Keratinocyte (primary cell): ENCODE results near the gene CCL19. TPM values are rescaled to one million over a fixed set of nuclear protein-coding genes. Genes with fewer than 3 reads are reported as not detected.
A peak's percentile ranks its signal among the peaks of the same experiment; 100 is the strongest.

ENCODE experiments used
- DNase-seq: peaks from one replicate; pipeline ENCODE4 v3.0.0-alpha.2; 2011; ENCODE audit warnings: low read depth, missing footprints, low spot score
- FAIRE-seq: peaks from 2 replicates; lab custom pipeline; 2011; peaks lifted over from hg19 to GRCh38; lab: Jason Lieb, UNC
- H2AFZ ChIP-seq: 2 replicates; pipeline ENCODE4 v1.6.0; 2012; ENCODE audit warnings: low read length, control low read depth, inconsistent platforms; ENCODE audit not compliant: control insufficient read depth
- H3K27ac ChIP-seq: 2 replicates; pipeline ENCODE4 v1.5.1; 2011; ENCODE audit warnings: low read length; ENCODE audit not compliant: control insufficient read depth, insufficient read depth
- H3K27me3 ChIP-seq: 3 replicates; pipeline ENCODE4 v1.6.0; 2011; ENCODE audit warnings: low read length; ENCODE audit not compliant: control insufficient read depth, insufficient read depth; ENCODE audit errors: extremely low read depth
- H3K36me3 ChIP-seq, 2 experiments: 2 replicates in 1 of 2; 3 replicates in 1 of 2; pipeline ENCODE4 v1.5.1; 2011; ENCODE audit warnings: low read length in 2 of 2, mild to moderate bottlenecking in 1 of 2; ENCODE audit not compliant: control insufficient read depth in 2 of 2, insufficient read depth in 2 of 2; ENCODE audit errors: extremely low read depth in 1 of 2
- H3K4me1 ChIP-seq: 3 replicates; pipeline ENCODE4 v1.5.1; 2011; ENCODE audit warnings: low read length; ENCODE audit not compliant: control insufficient read depth, insufficient read depth; ENCODE audit errors: extremely low read depth
- H3K4me2 ChIP-seq: 3 replicates; pipeline ENCODE4 v1.6.0; 2011; ENCODE audit warnings: low read depth, low read length; ENCODE audit not compliant: control insufficient read depth, insufficient read depth; ENCODE audit errors: extremely low read depth
- H3K4me3 ChIP-seq, 3 experiments: fragments of 200-600 bp in 1 of 3; sonication (generic) in 1 of 3; 2 replicates in 2 of 3; 3 replicates in 1 of 3; pipeline ENCODE4 v1.5.1; 2011 to 2016; ENCODE audit warnings: low read length in 3 of 3, mild to moderate bottlenecking in 3 of 3, control low read depth in 2 of 3, inconsistent platforms in 1 of 3, low read depth in 1 of 3, mixed read lengths in 1 of 3, mixed run types in 1 of 3, moderate library complexity in 1 of 3; ENCODE audit not compliant: control insufficient read depth in 2 of 3, insufficient read depth in 2 of 3; ENCODE audit errors: extremely low read depth in 1 of 3
- H3K79me2 ChIP-seq: 2 replicates; pipeline ENCODE4 v1.6.0; 2012; ENCODE audit warnings: low read length; ENCODE audit not compliant: control insufficient read depth, insufficient read depth
- H3K9ac ChIP-seq: 3 replicates; pipeline ENCODE4 v1.6.0; 2011; ENCODE audit warnings: low read length; ENCODE audit not compliant: control insufficient read depth, insufficient read depth; ENCODE audit errors: extremely low read depth
- H3K9me1 ChIP-seq: 3 replicates; pipeline ENCODE4 v1.6.0; 2011; ENCODE audit warnings: low read length; ENCODE audit not compliant: control insufficient read depth, insufficient read depth; ENCODE audit errors: extremely low read depth
- H3K9me3 ChIP-seq: 2 replicates; pipeline ENCODE4 v1.5.1; 2012; ENCODE audit warnings: low read depth, low read length; ENCODE audit not compliant: control insufficient read depth
- H4K20me1 ChIP-seq: 3 replicates; pipeline ENCODE4 v1.6.0; 2011; ENCODE audit warnings: low read length; ENCODE audit not compliant: control insufficient read depth, insufficient read depth; ENCODE audit errors: extremely low read depth
- EZH2 ChIP-seq: IDR thresholded peaks from one replicate; pipeline ENCODE4 v1.6.1; 2012; ENCODE audit warnings: inconsistent platforms, mild to moderate bottlenecking, low read length, moderate library complexity
- dilution Hi-C: fragments of 300-500 bp; cut with MboI; formaldehyde crosslinking; loops from one replicate; pipeline ENCODE4 v1.7.0; 2020; ENCODE audit warnings: low sequenced_read_pairs; ENCODE audit not compliant: extremely low pct_ligation_motif_present
- polyA plus RNA-seq, 5 experiments: library from polyadenylated mRNA; depleted of rRNA in 3 of 5; stranded (reverse) in 3 of 5; stranded (forward) in 1 of 5; unstranded in 1 of 5; fragments of >200 nt; gene quantifications; 1 replicate in 1 of 5; 2 replicates in 3 of 5; 3 replicates in 1 of 5; pipeline versions ENCODE4 v1.2.1 to v1.2.3, GENCODE V29; 2011 to 2012; ENCODE audit warnings: missing spikeins in 2 of 5, low read depth in 1 of 5, low replicate concordance in 1 of 5
- TF ChIP-seq, protein P1 (sequence below), 3 experiments: IDR thresholded peaks in 1 of 3; conservative IDR thresholded peaks in 1 of 3; optimal IDR thresholded peaks in 1 of 3; 2 replicates in 2 of 3; 3 replicates in 1 of 3; pipeline versions ENCODE3 to v1.5.1; 2011; ENCODE audit warnings: low read length in 3 of 3, mild to moderate bottlenecking in 3 of 3, moderate library complexity in 2 of 3, control low read depth in 1 of 3, inconsistent platforms in 1 of 3; ENCODE audit not compliant: insufficient read depth in 2 of 3; ENCODE audit errors: extremely low read depth in 1 of 3

CCL19 gene
- polyA plus RNA-seq, 1 donor (not counting 4 experiments of a cell fraction or from before 2014, with no cell fraction given), result not detected

DNA sequence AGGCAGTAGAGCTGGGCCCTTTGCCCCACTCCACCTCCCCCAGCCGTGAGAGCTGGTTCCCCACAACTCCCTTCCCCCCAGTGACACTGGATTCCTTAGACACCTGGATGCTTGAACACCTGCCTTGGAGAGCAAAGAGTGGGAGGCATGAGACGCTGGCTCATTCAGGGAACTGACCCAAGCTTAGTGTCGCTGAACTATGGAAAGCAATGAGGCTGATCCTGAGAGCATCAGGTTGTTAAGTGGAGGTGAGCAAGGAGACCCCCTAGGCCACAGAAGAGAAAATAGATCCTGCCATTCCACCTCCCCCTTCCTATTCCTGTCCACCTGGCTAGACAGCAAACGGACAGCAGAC is 2.0 kb downstream of the CCL19 start:
- Histone ChIP-seq H2AFZ (no peak overlapping the region), H3K79me2 (no peaks in the 10 kb centered on the region), H3K9me1 (no peaks in the 10 kb centered on the region), H4K20me1 (no peaks in the 10 kb centered on the region), H3K27ac (no peak overlapping the region), H3K4me1 (no peaks in the 10 kb centered on the region), H3K9me3 (no peaks in the 10 kb centered on the region), H3K36me3 (peaks cover 0 to 3% of the 10 kb centered on the region in 2 experiments), H3K4me3 (no peak overlapping the region), H3K9ac (no peak overlapping the region), H3K4me2 (no peak overlapping the region), H3K27me3 (no peaks in the 10 kb centered on the region)
- DNase-seq (no peak), FAIRE-seq (peak; percentile 13)
- dilution Hi-C loops, result no loop called here
- no peak for TF ChIP-seq EZH2
- TF ChIP-seq, protein P1, sequence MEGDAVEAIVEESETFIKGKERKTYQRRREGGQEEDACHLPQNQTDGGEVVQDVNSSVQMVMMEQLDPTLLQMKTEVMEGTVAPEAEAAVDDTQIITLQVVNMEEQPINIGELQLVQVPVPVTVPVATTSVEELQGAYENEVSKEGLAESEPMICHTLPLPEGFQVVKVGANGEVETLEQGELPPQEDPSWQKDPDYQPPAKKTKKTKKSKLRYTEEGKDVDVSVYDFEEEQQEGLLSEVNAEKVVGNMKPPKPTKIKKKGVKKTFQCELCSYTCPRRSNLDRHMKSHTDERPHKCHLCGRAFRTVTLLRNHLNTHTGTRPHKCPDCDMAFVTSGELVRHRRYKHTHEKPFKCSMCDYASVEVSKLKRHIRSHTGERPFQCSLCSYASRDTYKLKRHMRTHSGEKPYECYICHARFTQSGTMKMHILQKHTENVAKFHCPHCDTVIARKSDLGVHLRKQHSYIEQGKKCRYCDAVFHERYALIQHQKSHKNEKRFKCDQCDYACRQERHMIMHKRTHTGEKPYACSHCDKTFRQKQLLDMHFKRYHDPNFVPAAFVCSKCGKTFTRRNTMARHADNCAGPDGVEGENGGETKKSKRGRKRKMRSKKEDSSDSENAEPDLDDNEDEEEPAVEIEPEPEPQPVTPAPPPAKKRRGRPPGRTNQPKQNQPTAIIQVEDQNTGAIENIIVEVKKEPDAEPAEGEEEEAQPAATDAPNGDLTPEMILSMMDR (optimal IDR thresholded peaks at IDR 0.05 in 1 of 3, IDR thresholded peaks at IDR 0.05 in 1 of 3, conservative IDR thresholded peaks at IDR 0.05 in 1 of 3; ENCODE audit: extremely low read depth in 1 of 3, insufficient read depth in 2 of 3, low read length in 3 of 3), result no peak

DNA sequence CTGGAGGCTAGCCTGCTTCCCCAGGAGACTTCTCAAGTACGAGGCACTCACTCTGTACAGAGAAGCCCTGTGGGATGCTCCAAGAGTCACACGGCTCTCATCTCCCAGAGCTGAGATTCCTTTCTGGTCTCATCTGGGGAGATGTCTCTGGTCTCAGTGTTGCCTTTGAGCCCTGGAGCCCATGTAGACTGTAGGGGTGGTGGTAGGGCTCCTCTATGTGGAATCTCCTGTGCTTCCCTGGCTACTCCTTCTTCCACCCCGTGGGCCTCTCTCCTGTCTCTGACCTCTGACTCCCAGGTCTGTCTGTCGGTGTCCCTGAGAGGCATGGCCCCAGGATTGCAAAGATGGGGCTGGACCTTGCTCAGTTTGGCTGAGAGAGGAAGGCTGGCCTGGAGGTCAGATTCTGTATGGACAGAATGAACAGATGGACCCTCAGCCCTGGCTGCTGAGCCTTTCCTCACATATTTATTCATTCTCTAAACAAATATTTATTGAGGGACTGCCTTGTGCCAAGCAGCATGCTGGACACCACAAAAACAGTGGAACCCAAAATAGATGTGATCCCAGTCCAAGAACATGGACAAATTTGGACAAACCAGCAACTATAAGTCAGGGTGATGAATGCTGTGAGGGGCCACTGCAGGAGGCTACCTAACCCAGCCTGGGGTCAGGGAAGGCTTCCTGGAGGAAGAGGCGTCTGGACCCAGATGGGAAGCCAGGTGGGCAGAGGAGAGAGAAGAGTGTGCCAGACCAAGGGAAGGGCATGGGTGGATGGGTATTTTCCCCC is 2.6 kb downstream of the CCL19 start:
- Histone ChIP-seq H3K27me3 (no peaks in the 10 kb centered on the region), H3K4me3 (no peak overlapping the region), H4K20me1 (no peaks in the 10 kb centered on the region), H3K27ac (no peak overlapping the region), H3K9me1 (no peaks in the 10 kb centered on the region), H3K4me2 (no peak overlapping the region), H3K36me3 (peaks cover 0 to 3% of the 10 kb centered on the region in 2 experiments), H3K9me3 (no peaks in the 10 kb centered on the region), H3K9ac (no peak overlapping the region), H2AFZ (no peak overlapping the region), H3K79me2 (no peaks in the 10 kb centered on the region), H3K4me1 (no peaks in the 10 kb centered on the region)
- DNase-seq (no peak), FAIRE-seq (no peak)
- dilution Hi-C loops, result no loop called here
- TF ChIP-seq EZH2, result no peak
- TF ChIP-seq, protein P1 (optimal IDR thresholded peaks at IDR 0.05 in 1 of 3, IDR thresholded peaks at IDR 0.05 in 1 of 3, conservative IDR thresholded peaks at IDR 0.05 in 1 of 3; ENCODE audit: extremely low read depth in 1 of 3, insufficient read depth in 2 of 3, low read length in 3 of 3), result no peak
